Endothelial cell of umbilical vein (primary cell): Measurements from ENCODE around the gene PANX1. TPM values are rescaled to one million over a fixed set of nuclear protein-coding genes. Genes with fewer than 3 reads are reported as not detected.

ENCODE experiments used
- BruUV-seq: library from RNA; stranded (reverse); fragments of 400-500 nt; replicated peaks from 2 replicates; lab custom pipeline; 2021; lab: Mats Ljungman, UMichigan
- CTCF ChIA-PET: fragments of 300-600, 350-600 bp; sonication (Branson Sonifier 250); formaldehyde crosslinking; loops from one replicate; lab custom pipeline; 2021; ENCODE audit warnings: antibody characterized with exemption, inconsistent platforms; lab: Charles Lee
- POLR2A ChIA-PET: fragments of 300-600, 350-600 bp; sonication (Branson Sonifier 250); formaldehyde crosslinking; loops from one replicate; lab custom pipeline; 2021; ENCODE audit warnings: antibody characterized with exemption, inconsistent platforms; lab: Charles Lee
- DNase-seq: peaks from one replicate; pipeline ENCODE4 v3.0.0-alpha.2; 2011; ENCODE audit warnings: low read depth, low spot score
- FAIRE-seq: peaks from 2 replicates; lab custom pipeline; 2011; peaks lifted over from hg19 to GRCh38; lab: Jason Lieb, UNC
- H2AFZ ChIP-seq: 2 replicates; pipeline ENCODE4 v1.6.0; 2012; ENCODE audit warnings: low read depth, low read length, control low read depth, inconsistent platforms
- H3K27ac ChIP-seq: 2 replicates; pipeline ENCODE4 v1.5.1; 2011; ENCODE audit warnings: low read depth, mild to moderate bottlenecking, control low read depth, low read length, moderate library complexity; ENCODE audit not compliant: insufficient read depth
- H3K27me3 ChIP-seq, 2 experiments: 2 replicates each; pipeline versions ENCODE4 v1.6.0 to v1.6.1; 2011; ENCODE audit warnings: low read length in 2 of 2, mixed read lengths in 1 of 2; ENCODE audit not compliant: control insufficient read depth in 2 of 2, insufficient read depth in 2 of 2
- H3K36me3 ChIP-seq, 2 experiments: 2 replicates in 1 of 2; 3 replicates in 1 of 2; pipeline ENCODE4 v1.5.1; 2011; ENCODE audit warnings: low read length in 2 of 2, mild to moderate bottlenecking in 1 of 2, moderate library complexity in 1 of 2; ENCODE audit not compliant: control insufficient read depth in 2 of 2, insufficient read depth in 2 of 2; ENCODE audit errors: extremely low read depth in 1 of 2
- H3K4me1 ChIP-seq: 3 replicates; pipeline ENCODE4 v1.5.1; 2011; ENCODE audit warnings: mild to moderate bottlenecking, low read length; ENCODE audit not compliant: control insufficient read depth, insufficient read depth; ENCODE audit errors: extremely low read depth
- H3K4me2 ChIP-seq: 2 replicates; pipeline ENCODE4 v1.6.1; 2011; ENCODE audit warnings: low read length, control low read depth, mixed read lengths; ENCODE audit not compliant: insufficient read depth
- H3K4me3 ChIP-seq, 3 experiments: fragments of 200-600 bp in 1 of 3; sonication (generic), shearing (Covaris generic) in 1 of 3; replicated peaks in 1 of 3; 2 replicates each; pipeline ENCODE4 v1.5.1; 2011 to 2016; ENCODE audit warnings: control low read depth in 3 of 3, low read length in 3 of 3, mild to moderate bottlenecking in 2 of 3, inconsistent platforms in 1 of 3, low read depth in 1 of 3, moderate library complexity in 1 of 3; ENCODE audit not compliant: insufficient read depth in 1 of 3
- H3K79me2 ChIP-seq: 2 replicates; pipeline ENCODE4 v1.6.0; 2012; ENCODE audit warnings: low read length, inconsistent platforms; ENCODE audit not compliant: control insufficient read depth, insufficient read depth
- H3K9ac ChIP-seq: replicated peaks from 2 replicates; pipeline ENCODE3; 2011; ENCODE audit warnings: low read length, control low read depth; ENCODE audit not compliant: insufficient read depth; ENCODE audit errors: extremely low read depth
- H3K9me1 ChIP-seq: replicated peaks from 3 replicates; pipeline ENCODE4 v1.6.0; 2011; ENCODE audit warnings: mild to moderate bottlenecking, low read length; ENCODE audit not compliant: control insufficient read depth, insufficient read depth; ENCODE audit errors: extremely low read depth
- H3K9me3 ChIP-seq: replicated peaks from 2 replicates; pipeline ENCODE4 v1.5.1; 2012; ENCODE audit warnings: low read length, inconsistent platforms; ENCODE audit not compliant: control insufficient read depth, insufficient read depth
- H4K20me1 ChIP-seq: replicated peaks from 2 replicates; pipeline ENCODE3; 2011; ENCODE audit warnings: mild to moderate bottlenecking, low read length; ENCODE audit not compliant: control insufficient read depth, insufficient read depth; ENCODE audit errors: extremely low read depth
- EZH2 ChIP-seq: IDR thresholded peaks from 2 replicates; pipeline ENCODE4 v1.6.1; 2012; ENCODE audit warnings: borderline replicate concordance, low read depth, mild to moderate bottlenecking, moderate library complexity, low read length, inconsistent platforms; ENCODE audit not compliant: severe bottlenecking
- FOS ChIP-seq: IDR thresholded peaks from 2 replicates; pipeline ENCODE4 v1.6.1; 2011; ENCODE audit warnings: mild to moderate bottlenecking, low read length, moderate library complexity, borderline replicate concordance; ENCODE audit not compliant: insufficient read depth
- GATA2 ChIP-seq: IDR thresholded peaks from 2 replicates; pipeline ENCODE4 v1.7.0; 2011; ENCODE audit warnings: low read depth, mild to moderate bottlenecking, moderate library complexity, mixed read lengths, low read length; ENCODE audit not compliant: insufficient read length, insufficient read depth
- JUN ChIP-seq: IDR thresholded peaks from 2 replicates; pipeline ENCODE4 v1.6.1; 2011; ENCODE audit warnings: borderline replicate concordance, low read depth; ENCODE audit not compliant: insufficient read length, insufficient read depth
- MYC ChIP-seq: IDR thresholded peaks from one replicate; pipeline ENCODE4 v1.6.1; 2011; ENCODE audit warnings: mild to moderate bottlenecking, low read depth, low read length
- POLR2A ChIP-seq: IDR thresholded peaks from 2 replicates; pipeline ENCODE4 v1.6.1; 2012; ENCODE audit warnings: low read depth, mild to moderate bottlenecking, control low read depth, low read length
- POLR2AphosphoS5 ChIP-seq: IDR thresholded peaks from 2 replicates; pipeline ENCODE4 v1.6.1; 2012; ENCODE audit warnings: low read depth, mild to moderate bottlenecking, control low read depth, low read length, moderate library complexity; ENCODE audit not compliant: insufficient read depth
- dilution Hi-C: fragments of 300-500 bp; cut with MboI; formaldehyde crosslinking; loops from one replicate; pipeline ENCODE4 v1.15.0; 2019; ENCODE audit warnings: low sequenced_read_pairs; ENCODE audit not compliant: extremely low pct_ligation_motif_present
- intact Hi-C: fragments of 100-400 bp; cut with micrococcal nuclease; formaldehyde crosslinking; loops from one replicate; pipeline ENCODE4 v1.10.0; 2022
- polyA plus RNA-seq, 4 experiments: library from polyadenylated mRNA; depleted of rRNA in 3 of 4; stranded (reverse) in 3 of 4; unstranded in 1 of 4; fragments of >200 nt; gene quantifications; 2 replicates each; pipeline versions ENCODE4 v1.2.1 to v1.2.3, GENCODE V29; 2011 to 2012; ENCODE audit warnings: missing spikeins in 1 of 4
- total RNA-seq: library from RNA; stranded (reverse); gene quantifications from 2 replicates; pipeline ENCODE4 v1.2.3, GENCODE V29; 2021
- TF ChIP-seq, protein P1 (sequence below): IDR thresholded peaks from 2 replicates; pipeline ENCODE4 v1.6.1; 2011; ENCODE audit not compliant: insufficient read depth, insufficient read length
- TF ChIP-seq, protein P2 (sequence below), 2 donors: IDR thresholded peaks; 1 replicate in 1 of 2; 2 replicates in 1 of 2; pipeline ENCODE4 v1.5.1; 2011; ENCODE audit warnings: low read length in 2 of 2, mild to moderate bottlenecking in 2 of 2, moderate library complexity in 2 of 2, control low read depth in 1 of 2, inconsistent platforms in 1 of 2, low read depth in 1 of 2; ENCODE audit not compliant: insufficient read depth in 1 of 2; ENCODE audit errors: extremely low read depth in 1 of 2

Gene PANX1
- total and polyA plus RNA-seq, 2 donors (not counting 3 experiments of a cell fraction or from before 2014, with no cell fraction given), result 9.5 to 20.9 TPM

- H2AFZ ChIP-seq, result no peak overlapping the region
- no peaks in the 10 kb centered on the region for H4K20me1 ChIP-seq
- CTCF ChIA-PET, result interaction anchor here (1.1 kb wide), 1 partner anchor 13 kb away, joined by 3 read pairs; no protein-coding TSS in a partner anchor
- no peak overlapping the region for H3K4me2 ChIP-seq
- no peaks in the 10 kb centered on the region for H3K9me3 ChIP-seq
- TF ChIP-seq JUN (no peak), POLR2A (no peak), GATA2 (no peak), EZH2 (no peak), MYC (no peak), FOS (no peak), POLR2AphosphoS5 (no peak)
- TF ChIP-seq, protein P1, sequence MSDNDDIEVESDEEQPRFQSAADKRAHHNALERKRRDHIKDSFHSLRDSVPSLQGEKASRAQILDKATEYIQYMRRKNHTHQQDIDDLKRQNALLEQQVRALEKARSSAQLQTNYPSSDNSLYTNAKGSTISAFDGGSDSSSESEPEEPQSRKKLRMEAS, result no peak
- TF ChIP-seq, protein P2, sequence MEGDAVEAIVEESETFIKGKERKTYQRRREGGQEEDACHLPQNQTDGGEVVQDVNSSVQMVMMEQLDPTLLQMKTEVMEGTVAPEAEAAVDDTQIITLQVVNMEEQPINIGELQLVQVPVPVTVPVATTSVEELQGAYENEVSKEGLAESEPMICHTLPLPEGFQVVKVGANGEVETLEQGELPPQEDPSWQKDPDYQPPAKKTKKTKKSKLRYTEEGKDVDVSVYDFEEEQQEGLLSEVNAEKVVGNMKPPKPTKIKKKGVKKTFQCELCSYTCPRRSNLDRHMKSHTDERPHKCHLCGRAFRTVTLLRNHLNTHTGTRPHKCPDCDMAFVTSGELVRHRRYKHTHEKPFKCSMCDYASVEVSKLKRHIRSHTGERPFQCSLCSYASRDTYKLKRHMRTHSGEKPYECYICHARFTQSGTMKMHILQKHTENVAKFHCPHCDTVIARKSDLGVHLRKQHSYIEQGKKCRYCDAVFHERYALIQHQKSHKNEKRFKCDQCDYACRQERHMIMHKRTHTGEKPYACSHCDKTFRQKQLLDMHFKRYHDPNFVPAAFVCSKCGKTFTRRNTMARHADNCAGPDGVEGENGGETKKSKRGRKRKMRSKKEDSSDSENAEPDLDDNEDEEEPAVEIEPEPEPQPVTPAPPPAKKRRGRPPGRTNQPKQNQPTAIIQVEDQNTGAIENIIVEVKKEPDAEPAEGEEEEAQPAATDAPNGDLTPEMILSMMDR (IDR thresholded peaks at IDR 0.05; ENCODE audit: extremely low read depth in 1 of 2, insufficient read depth in 1 of 2, low read depth in 1 of 2, low read length in 2 of 2), result no peak
- H3K27me3 ChIP-seq, result no peaks in the 10 kb centered on the region
- intact Hi-C loops (loop anchor here (10.0 kb wide), 1 partner anchor 802 kb away; no protein-coding TSS in a partner anchor), dilution Hi-C loops (no loop called here)
- BruUV-seq, result no TSS peak
- peaks cover 60% of the 10 kb centered on the region for H3K4me1 ChIP-seq
- DNase-seq (no peak), FAIRE-seq (no peak)
- no peak overlapping the region for H3K4me3 ChIP-seq
- H3K79me2 ChIP-seq, result peaks cover 70% of the 10 kb centered on the region
- H3K36me3 ChIP-seq, result no peaks in the 10 kb centered on the region
- no peak overlapping the region for H3K9ac ChIP-seq
- H3K9me1 ChIP-seq, result no peaks in the 10 kb centered on the region
- H3K27ac ChIP-seq, result no peak overlapping the region
- POLR2A ChIA-PET, result no interaction called here
These were observed 4.3 kb downstream of the PANX1 start for GRCh38 chr11:94132823-94133408.
